Parathyroid adenoma (tissue), 2 donors: Measurements from ENCODE around the gene ARHGAP33.
A peak's percentile ranks its signal among the peaks of the same experiment; 100 is the strongest.

Experiments used
- H2AFZ ChIP-seq: fragments of 300-600 bp; sonication (generic); one replicate; pipeline ENCODE4 v1.7.0; 2017; ENCODE audit warnings: antibody characterized with exemption, mild to moderate bottlenecking
- H3K27ac ChIP-seq: fragments of 300-600 bp; sonication (generic); one replicate; pipeline ENCODE4 v1.7.0; 2017
- H3K27me3 ChIP-seq: fragments of 300-600 bp; sonication (generic); one replicate; pipeline ENCODE4 v1.7.0; 2017; ENCODE audit warnings: low read length; ENCODE audit not compliant: control insufficient read depth, insufficient read depth
- H3K36me3 ChIP-seq: fragments of 300-600 bp; sonication (generic); one replicate; pipeline ENCODE4 v1.7.0; 2017; ENCODE audit warnings: low read length; ENCODE audit not compliant: control insufficient read depth, insufficient read depth
- H3K4me1 ChIP-seq: fragments of 300-600 bp; sonication (generic); one replicate; pipeline ENCODE4 v1.7.0; 2017; ENCODE audit warnings: control low read depth
- H3K4me2 ChIP-seq: fragments of 300-600 bp; sonication (generic); one replicate; pipeline ENCODE4 v1.7.0; 2017; ENCODE audit warnings: low read length
- H3K4me3 ChIP-seq: fragments of 300-600 bp; sonication (generic); one replicate; pipeline ENCODE4 v1.7.0; 2017; ENCODE audit warnings: low read depth, low read length
- H3K79me2 ChIP-seq: fragments of 300-600 bp; sonication (generic); one replicate; pipeline ENCODE4 v1.7.0; 2017; ENCODE audit warnings: control low read depth
- H3K9ac ChIP-seq: fragments of 300-600 bp; sonication (generic); one replicate; pipeline ENCODE4 v1.7.0; 2017; ENCODE audit warnings: mild to moderate bottlenecking
- H3K9me3 ChIP-seq: fragments of 300-600 bp; sonication (generic); one replicate; pipeline ENCODE4 v1.7.0; 2017; ENCODE audit warnings: low read length; ENCODE audit not compliant: control insufficient read depth
- CTCF ChIP-seq: fragments of 300-600 bp; sonication (generic); IDR thresholded peaks from one replicate; pipeline ENCODE4 v1.7.0; 2017; ENCODE audit warnings: antibody characterized with exemption, mild to moderate bottlenecking
- donor health status: primary hyperparathyroidism.

ARHGAP33 gene

DNA sequence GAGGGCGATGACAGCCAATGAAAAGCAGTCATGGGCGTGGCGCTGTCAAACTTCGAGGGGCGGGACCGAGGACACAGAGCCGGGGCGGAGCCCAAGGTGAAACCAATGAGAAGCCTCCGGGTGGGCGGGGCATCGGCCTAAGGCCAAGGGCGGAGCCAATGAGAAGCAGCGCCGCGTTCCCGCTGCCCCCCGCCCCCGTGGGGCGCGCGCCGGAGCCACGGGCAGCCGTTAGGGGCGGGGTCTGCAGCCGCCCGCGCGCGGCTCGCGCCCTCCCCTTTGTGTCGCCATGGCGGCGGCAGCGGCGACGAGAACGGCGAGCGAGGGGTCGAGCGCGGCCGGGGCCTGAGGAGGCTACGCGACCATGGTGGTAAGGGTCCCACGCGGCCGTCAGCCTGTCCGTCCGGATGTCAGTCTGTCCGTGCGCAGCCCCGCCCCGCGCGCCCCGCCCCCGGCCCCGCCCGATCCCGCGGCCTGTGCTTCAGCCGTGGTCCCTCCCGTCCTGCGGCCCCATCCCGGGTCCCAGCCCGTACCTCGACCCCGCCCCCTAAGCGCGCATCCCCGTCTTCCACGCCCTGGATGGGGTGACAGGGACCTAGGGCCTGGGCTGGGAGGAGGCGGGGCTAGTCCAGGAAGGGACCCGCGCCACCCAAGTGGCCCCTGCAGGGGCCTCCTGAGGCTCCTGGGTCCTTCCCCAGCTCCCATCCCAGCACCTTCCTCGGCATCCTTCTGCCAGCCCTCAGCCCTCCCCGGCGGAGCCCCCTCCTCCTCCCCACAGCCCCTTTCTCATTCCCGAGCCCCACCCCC, at the start of gene ARHGAP33:
Gene ARHGAP33, plus strand, starts transcription at position 267 of the 804 bp plus-strand sequence. Its CDS starts 95 bp downstream, at position 362.
- no peaks in the 10 kb centered on the region for H3K36me3 ChIP-seq
- H3K9ac ChIP-seq = no peak within 1 kb of the TSS
- H3K4me1 ChIP-seq = peaks cover 10% of the 10 kb centered on the region
- TF ChIP-seq CTCF = no peak
- peak within 1 kb of the TSS; percentile 80 for H2AFZ ChIP-seq
- no peaks in the 10 kb centered on the region for H3K9me3 ChIP-seq
- H3K4me2 ChIP-seq = peak within 1 kb of the TSS; percentile 77
- no peak within 1 kb of the TSS for H3K27ac ChIP-seq
- H3K27me3 ChIP-seq = no peaks in the 10 kb centered on the region
- H3K79me2 ChIP-seq = no peaks in the 10 kb centered on the region
- H3K4me3 ChIP-seq = peak within 1 kb of the TSS; percentile 43

- H3K36me3 ChIP-seq = no peaks in the 10 kb centered on the region
- H3K4me3 ChIP-seq = no peak overlapping the region
- no peaks in the 10 kb centered on the region for H3K4me1 ChIP-seq
- no peak overlapping the region for H2AFZ ChIP-seq
- H3K9ac ChIP-seq = no peak overlapping the region
- H3K9me3 ChIP-seq = no peaks in the 10 kb centered on the region
- TF ChIP-seq CTCF = no peak
- peaks cover 16% of the 10 kb centered on the region for H3K79me2 ChIP-seq
- H3K4me2 ChIP-seq = no peak overlapping the region
- no peak overlapping the region for H3K27ac ChIP-seq
- no peaks in the 10 kb centered on the region for H3K27me3 ChIP-seq
These were observed 48.1 kb upstream of the ARHGAP33 start for GRCh38 chr19:35727053-35727955.

GRCh38 chr19:35727956-35728706, 47.2 kb upstream of the ARHGAP33 start:
- H3K79me2 ChIP-seq = peaks cover 8% of the 10 kb centered on the region
- no peak for TF ChIP-seq CTCF
- H3K4me2 ChIP-seq = no peak overlapping the region
- H3K9me3 ChIP-seq = no peaks in the 10 kb centered on the region
- no peaks in the 10 kb centered on the region for H3K27me3 ChIP-seq
- no peak overlapping the region for H3K4me3 ChIP-seq
- H3K36me3 ChIP-seq = no peaks in the 10 kb centered on the region
- H3K27ac ChIP-seq = no peak overlapping the region
- H3K4me1 ChIP-seq = no peaks in the 10 kb centered on the region
- no peak overlapping the region for H3K9ac ChIP-seq
- no peak overlapping the region for H2AFZ ChIP-seq

DNA sequence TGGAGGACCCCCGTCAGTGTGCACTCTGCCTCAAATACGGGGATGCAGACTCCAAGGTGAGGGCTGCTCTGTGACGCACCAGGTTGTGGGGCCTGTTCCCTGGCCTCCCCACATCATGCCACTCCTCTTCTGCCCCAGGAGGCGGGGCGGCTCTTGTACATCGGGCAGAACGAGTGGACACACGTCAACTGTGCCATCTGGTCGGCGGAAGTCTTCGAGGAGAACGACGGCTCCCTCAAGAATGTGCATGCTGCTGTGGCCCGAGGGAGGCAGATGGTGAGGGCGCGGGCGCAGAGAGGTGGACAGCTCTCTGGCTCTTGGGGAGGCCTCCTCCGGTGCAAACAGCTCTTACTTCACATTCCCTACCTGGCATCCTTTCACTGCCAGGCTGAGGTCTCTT, 46.3 kb upstream of the ARHGAP33 start:
- H3K36me3 ChIP-seq = no peaks in the 10 kb centered on the region
- no peaks in the 10 kb centered on the region for H3K4me1 ChIP-seq
- H3K9ac ChIP-seq = no peak overlapping the region
- no peak overlapping the region for H3K27ac ChIP-seq
- no peak overlapping the region for H3K4me3 ChIP-seq
- no peaks in the 10 kb centered on the region for H3K27me3 ChIP-seq
- no peak for TF ChIP-seq CTCF
- H3K4me2 ChIP-seq = no peak overlapping the region
- no peak overlapping the region for H2AFZ ChIP-seq
- H3K9me3 ChIP-seq = no peaks in the 10 kb centered on the region
- H3K79me2 ChIP-seq = peaks cover 6% of the 10 kb centered on the region
